Measurements from ENCODE around the gene TMEM168.

- no peak for TF ChIP-seq CREM (CRISPR knock-in tag; IDR thresholded peaks at IDR 0.05)
- TF ChIP-seq CTCF (IDR thresholded peaks at IDR 0.05), result no peak
- TF ChIP-seq ATF6 (CRISPR knock-in tag; IDR thresholded peaks at IDR 0.05), result no peak
- no peak for TF ChIP-seq NFE2L1 (CRISPR knock-in tag; IDR thresholded peaks at IDR 0.05)
- TF ChIP-seq MAX (CRISPR knock-in tag; IDR thresholded peaks at IDR 0.05), result no peak
- no peak for TF ChIP-seq NR2C2 (CRISPR knock-in tag; IDR thresholded peaks at IDR 0.05)
- TF ChIP-seq ZNF317 (CRISPR knock-in tag; IDR thresholded peaks at IDR 0.05; ENCODE audit: borderline replicate concordance, low read depth), result no peak
- no peak for TF ChIP-seq TEAD4 (CRISPR knock-in tag; IDR thresholded peaks at IDR 0.05)
- TF ChIP-seq KAT7 (CRISPR knock-in tag; IDR thresholded peaks at IDR 0.05; ENCODE audit: borderline replicate concordance), result no peak
- no peak for TF ChIP-seq SOX15 (CRISPR knock-in tag; IDR thresholded peaks at IDR 0.05)
- no peak for TF ChIP-seq ATF3 (CRISPR knock-in tag; conservative IDR thresholded peaks at IDR 0.05)
- TF ChIP-seq ELF4 (CRISPR knock-in tag; IDR thresholded peaks at IDR 0.05; ENCODE audit: low read depth), result no peak
Observed at GRCh38 chr7:112802406-112802805, 12.2 kb upstream of the TMEM168 start.
